BE2C (cell line): ENCODE results near the gene IFT81.
A peak's percentile ranks its signal among the peaks of the same experiment; 100 is the strongest.

Source experiments
- DNase-seq: peaks from one replicate; pipeline ENCODE4 v3.0.0-alpha.2; 2020
- H3K27me3 ChIP-seq: fragments of 250-450 bp; sonication (Bioruptor Pico); 2 replicates; pipeline ENCODE4 v1.5.1; 2020; ENCODE audit warnings: mild to moderate bottlenecking
- H3K36me3 ChIP-seq: fragments of 250-450 bp; sonication (Bioruptor Pico); 2 replicates; pipeline ENCODE4 v1.5.1; 2020; ENCODE audit warnings: mild to moderate bottlenecking
- H3K4me1 ChIP-seq: fragments of 250-450 bp; sonication (Bioruptor Pico); 2 replicates; pipeline ENCODE4 v1.5.1; 2020
- H3K4me3 ChIP-seq: 2 replicates; pipeline ENCODE4 v1.5.1; 2011; ENCODE audit warnings: low read depth, low read length
- H3K9me3 ChIP-seq: fragments of 250-450 bp; sonication (Bioruptor Pico); 2 replicates; pipeline ENCODE4 v1.5.1; 2020
- TF ChIP-seq, protein P1 (sequence below): IDR thresholded peaks from 2 replicates; pipeline ENCODE4 v1.5.1; 2012; ENCODE audit warnings: mild to moderate bottlenecking, low read depth, low read length

IFT81 gene

DNA sequence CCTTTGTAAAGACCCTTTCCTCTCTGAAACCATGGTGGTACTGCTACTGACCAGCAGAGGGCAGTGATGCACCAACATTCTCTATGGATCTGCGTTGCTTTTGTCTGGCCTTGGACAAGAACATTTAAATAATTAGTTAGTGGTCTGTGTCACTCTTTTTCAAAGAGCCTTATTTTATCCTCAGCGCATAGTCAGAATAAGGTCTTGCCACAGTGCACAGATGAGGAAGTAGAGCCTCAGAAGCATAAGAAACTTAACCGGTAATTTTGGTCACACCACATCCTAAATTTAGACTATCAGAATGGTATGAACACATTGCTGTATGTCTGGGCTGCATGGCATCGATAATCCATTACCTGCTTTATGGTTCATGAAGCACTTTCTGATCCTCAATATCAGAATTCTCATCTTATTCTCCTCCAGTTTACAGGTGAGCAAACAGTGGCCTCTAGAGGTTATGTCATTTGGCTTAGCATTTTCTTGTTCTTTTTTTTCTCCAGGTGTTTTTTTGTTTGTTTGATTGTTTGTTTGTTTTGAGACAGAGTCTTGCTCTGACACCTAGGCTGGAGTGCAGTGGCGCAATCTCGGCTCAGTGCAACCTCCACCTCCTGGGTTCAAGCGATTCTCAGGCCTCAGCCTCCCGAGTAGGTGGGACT is 23.7 kb upstream of the IFT81 start:
- peaks cover 3% of the 10 kb centered on the region; the same call in 1 of the 2 replicates for H3K4me1 ChIP-seq
- TF ChIP-seq, protein P1, sequence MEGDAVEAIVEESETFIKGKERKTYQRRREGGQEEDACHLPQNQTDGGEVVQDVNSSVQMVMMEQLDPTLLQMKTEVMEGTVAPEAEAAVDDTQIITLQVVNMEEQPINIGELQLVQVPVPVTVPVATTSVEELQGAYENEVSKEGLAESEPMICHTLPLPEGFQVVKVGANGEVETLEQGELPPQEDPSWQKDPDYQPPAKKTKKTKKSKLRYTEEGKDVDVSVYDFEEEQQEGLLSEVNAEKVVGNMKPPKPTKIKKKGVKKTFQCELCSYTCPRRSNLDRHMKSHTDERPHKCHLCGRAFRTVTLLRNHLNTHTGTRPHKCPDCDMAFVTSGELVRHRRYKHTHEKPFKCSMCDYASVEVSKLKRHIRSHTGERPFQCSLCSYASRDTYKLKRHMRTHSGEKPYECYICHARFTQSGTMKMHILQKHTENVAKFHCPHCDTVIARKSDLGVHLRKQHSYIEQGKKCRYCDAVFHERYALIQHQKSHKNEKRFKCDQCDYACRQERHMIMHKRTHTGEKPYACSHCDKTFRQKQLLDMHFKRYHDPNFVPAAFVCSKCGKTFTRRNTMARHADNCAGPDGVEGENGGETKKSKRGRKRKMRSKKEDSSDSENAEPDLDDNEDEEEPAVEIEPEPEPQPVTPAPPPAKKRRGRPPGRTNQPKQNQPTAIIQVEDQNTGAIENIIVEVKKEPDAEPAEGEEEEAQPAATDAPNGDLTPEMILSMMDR, result peak; percentile 99
- no peak overlapping the region for H3K4me3 ChIP-seq
- H3K27me3 ChIP-seq, result no peaks in the 10 kb centered on the region
- peak; percentile 70 for DNase-seq
- no peaks in the 10 kb centered on the region for H3K9me3 ChIP-seq
- no peaks in the 10 kb centered on the region for H3K36me3 ChIP-seq

DNA sequence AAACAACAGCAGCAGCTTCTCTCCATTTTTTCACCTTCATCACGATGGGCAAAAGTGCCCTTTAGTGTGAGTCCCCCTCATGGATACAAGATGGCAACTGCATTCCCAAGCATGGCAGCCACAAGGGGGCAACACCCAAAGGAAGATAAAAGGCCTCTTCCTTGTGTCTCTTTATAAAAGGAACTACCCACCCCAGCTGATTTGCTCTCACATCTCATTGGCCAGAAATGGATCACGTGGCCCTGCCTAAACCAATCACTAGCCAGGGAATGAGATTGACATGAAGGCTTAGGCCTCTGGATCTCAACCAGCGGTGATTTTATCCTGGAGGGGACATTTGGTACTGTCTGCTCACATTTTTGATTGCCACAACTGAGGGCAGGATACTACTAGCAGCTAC is 21.9 kb upstream of the IFT81 start:
- H3K4me3 ChIP-seq, result no peak overlapping the region
- no peaks in the 10 kb centered on the region for H3K27me3 ChIP-seq
- TF ChIP-seq, protein P1, result peak; percentile 92
- H3K36me3 ChIP-seq, result no peaks in the 10 kb centered on the region
- no peaks in the 10 kb centered on the region for H3K9me3 ChIP-seq
- H3K4me1 ChIP-seq, result peaks cover 3% of the 10 kb centered on the region; the same call in 1 of the 2 replicates
- DNase-seq, result peak; percentile 93

DNA sequence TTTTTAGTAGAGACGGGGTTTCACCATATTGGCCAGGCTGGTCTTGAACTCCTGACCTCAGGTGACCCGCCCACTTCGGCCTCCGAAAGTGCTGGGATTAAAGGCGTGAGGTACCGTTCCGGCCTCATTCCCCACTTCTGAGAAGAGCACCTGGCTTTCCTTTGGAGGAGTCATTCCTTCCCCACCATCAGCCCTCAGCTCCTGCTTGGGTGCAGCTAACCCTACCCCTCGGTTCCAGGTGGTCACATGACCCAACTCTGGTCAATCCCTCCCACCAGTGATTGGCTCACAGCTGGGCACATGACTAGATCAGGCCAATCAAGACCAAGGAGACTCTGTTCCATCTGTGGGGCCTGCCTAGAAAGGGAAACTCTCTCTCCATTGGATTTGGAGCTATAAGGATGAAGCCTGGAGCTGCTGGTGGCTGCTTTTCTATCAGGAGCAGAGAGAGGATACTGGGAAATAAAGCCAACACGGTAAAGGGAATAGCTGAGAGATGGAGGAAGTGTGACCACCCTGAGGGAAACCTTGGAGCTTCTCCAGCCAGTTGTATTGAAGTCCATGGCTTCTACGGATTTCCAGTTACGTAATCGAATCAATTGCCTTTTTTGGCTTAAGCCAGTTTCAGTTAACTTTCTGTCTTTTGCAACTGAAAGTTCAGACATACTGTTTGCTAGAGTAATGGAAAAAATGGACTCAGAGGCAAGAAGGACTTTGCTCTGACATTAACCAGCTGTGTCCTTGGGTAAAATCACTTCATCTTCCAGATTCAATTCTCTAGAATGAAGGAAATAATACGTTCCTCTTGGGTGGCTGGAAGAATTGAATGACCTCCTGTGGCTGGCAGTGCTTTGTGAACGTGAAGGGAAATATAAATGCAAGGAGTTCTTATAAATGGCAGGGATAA is 19.7 kb upstream of the IFT81 start:
- TF ChIP-seq, protein P1, result no peak
- Histone ChIP-seq H3K4me3 (no peak overlapping the region), H3K27me3 (no peaks in the 10 kb centered on the region), H3K9me3 (no peaks in the 10 kb centered on the region), H3K4me1 (peaks cover 3% of the 10 kb centered on the region; the same call in 1 of the 2 replicates), H3K36me3 (no peaks in the 10 kb centered on the region)
- DNase-seq, result no peak

DNA sequence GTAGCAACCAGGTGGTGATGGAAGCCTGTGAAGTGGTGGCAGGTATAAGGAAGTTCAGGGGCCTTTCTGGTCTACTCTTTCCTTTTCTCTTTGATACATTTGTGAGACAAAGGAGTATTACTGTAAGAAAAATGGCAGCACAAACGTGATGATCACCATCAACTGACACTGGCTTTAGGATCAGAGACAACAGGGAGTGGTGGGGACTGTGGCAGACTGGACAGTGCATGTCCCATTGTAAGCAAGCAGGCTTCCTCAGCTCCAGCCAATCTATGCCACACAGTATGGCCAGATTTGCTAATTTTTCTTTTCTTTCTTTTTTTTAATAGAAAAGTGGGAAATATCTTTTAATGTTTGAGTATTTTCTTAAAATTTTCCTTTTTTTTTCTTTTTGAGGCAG is 19.0 kb upstream of the IFT81 start:
- Histone ChIP-seq H3K4me3 (no peak overlapping the region), H3K9me3 (no peaks in the 10 kb centered on the region), H3K27me3 (no peaks in the 10 kb centered on the region), H3K36me3 (no peaks in the 10 kb centered on the region), H3K4me1 (peaks cover 3% of the 10 kb centered on the region; the same call in 1 of the 2 replicates)
- TF ChIP-seq, protein P1, result no peak
- DNase-seq, result no peak

DNA sequence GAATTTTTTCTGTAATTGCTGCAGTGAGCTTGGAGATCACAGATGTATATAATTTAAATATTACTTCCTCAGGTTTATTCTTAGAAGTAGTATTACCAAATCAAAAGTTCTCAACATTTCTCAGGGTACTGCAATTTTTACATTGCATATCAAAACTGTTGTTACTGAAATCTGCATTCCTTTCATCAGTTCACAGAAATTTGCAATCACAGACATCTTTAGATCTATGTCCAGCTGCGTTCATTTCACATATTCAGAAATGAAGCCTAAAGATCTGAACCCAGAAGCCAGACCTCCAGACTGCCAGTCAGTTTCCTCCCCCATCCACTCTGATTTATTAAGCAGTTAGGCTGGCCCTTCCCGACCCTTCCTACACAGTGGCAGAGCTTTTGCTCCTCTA is 18.2 kb upstream of the IFT81 start:
- Histone ChIP-seq H3K4me1 (no peaks in the 10 kb centered on the region), H3K36me3 (no peaks in the 10 kb centered on the region), H3K27me3 (no peaks in the 10 kb centered on the region), H3K9me3 (no peaks in the 10 kb centered on the region), H3K4me3 (no peak overlapping the region)
- TF ChIP-seq, protein P1, result no peak
- DNase-seq, result no peak
